ENCODE data around the gene GCK. TPM values are rescaled to one million over a fixed set of nuclear protein-coding genes. Genes with fewer than 3 reads are reported as not detected.
"Not testable (repeated sequence)": the region's sequence is repeated elsewhere in the genome, so short reads cannot be mapped to it uniquely, and the experiment has no call there.

Gene GCK
- polyA plus RNA-seq, 3 donors, result 2.5 to 3.6 (median 3.4) TPM

- DNase-seq (ENCODE audit: low read depth in 3 of 3, low spot score in 2 of 3), result no peak
These were observed 4.9 kb downstream of the GCK start for GRCh38 chr7:44184206-44184872.

GRCh38 chr7:44183386-44183785 lies 5.9 kb downstream of the GCK start:
- DNase-seq (ENCODE audit: low read depth in 3 of 3, low spot score in 2 of 3), result no peak

GRCh38 chr7:44182827-44183226 lies 6.4 kb downstream of the GCK start:
- DNase-seq (ENCODE audit: low read depth in 3 of 3, low spot score in 2 of 3), result no peak

GRCh38 chr7:44180631-44181030 lies 8.6 kb downstream of the GCK start:
- no peak for DNase-seq (ENCODE audit: low read depth in 3 of 3, low spot score in 2 of 3)

GRCh38 chr7:44177570-44178131 lies 11.6 kb downstream of the GCK start:
- DNase-seq (ENCODE audit: low read depth in 3 of 3, low spot score in 2 of 3), result no peak

GRCh38 chr7:44176486-44176885 lies 12.8 kb downstream of the GCK start:
- no peak for DNase-seq (ENCODE audit: low read depth in 3 of 3, low spot score in 2 of 3)

- no peak for DNase-seq (ENCODE audit: low read depth in 3 of 3, low spot score in 2 of 3)
These were observed 13.5 kb downstream of the GCK start for GRCh38 chr7:44175730-44176129.

- DNase-seq (ENCODE audit: low read depth in 3 of 3, low spot score in 2 of 3), result not testable (repeated sequence)
These were observed 14.6 kb downstream of the GCK start for GRCh38 chr7:44174694-44174948.

GRCh38 chr7:44173911-44174693 lies 15.1 kb downstream of the GCK start:
- DNase-seq (ENCODE audit: low read depth in 3 of 3, low spot score in 2 of 3), result no peak

GRCh38 chr7:44172803-44173424 lies 16.3 kb downstream of the GCK start:
- no peak for DNase-seq (ENCODE audit: low read depth in 3 of 3, low spot score in 2 of 3)

GRCh38 chr7:44172352-44172751 lies 16.9 kb downstream of the GCK start:
- no peak for DNase-seq (ENCODE audit: low read depth in 3 of 3, low spot score in 2 of 3)

GRCh38 chr7:44171901-44172300 lies 17.3 kb downstream of the GCK start:
- not testable (repeated sequence) for DNase-seq (ENCODE audit: low read depth in 3 of 3, low spot score in 2 of 3)

GRCh38 chr7:44167920-44168319 lies 21.3 kb downstream of the GCK start:
- no peak for DNase-seq (ENCODE audit: low read depth in 3 of 3, low spot score in 2 of 3)

- no peak for DNase-seq (ENCODE audit: low read depth in 3 of 3, low spot score in 2 of 3)
These were observed 25.6 kb downstream of the GCK start for GRCh38 chr7:44163591-44163990.

- DNase-seq (ENCODE audit: low read depth in 3 of 3, low spot score in 2 of 3), result no peak
These were observed 26.3 kb downstream of the GCK start for GRCh38 chr7:44162785-44163395.

GRCh38 chr7:44162179-44162578 lies 27.1 kb downstream of the GCK start:
- no peak for DNase-seq (ENCODE audit: low read depth in 3 of 3, low spot score in 2 of 3)

GRCh38 chr7:44161371-44161770 lies 27.9 kb downstream of the GCK start:
- DNase-seq (ENCODE audit: low read depth in 3 of 3, low spot score in 2 of 3), result no peak

- DNase-seq (ENCODE audit: low read depth in 3 of 3, low spot score in 2 of 3), result no peak
These were observed 29.2 kb downstream of the GCK start for GRCh38 chr7:44159824-44160630.

GRCh38 chr7:44158873-44159631 lies 30.2 kb downstream of the GCK start:
- DNase-seq (ENCODE audit: low read depth in 3 of 3, low spot score in 2 of 3), result no peak

Measured in right renal cortex interstitium (tissue), 3 donors.